GM19238 (cell line): ENCODE measurements around the gene EGLN3.

Experiments used
- DNase-seq: peaks from one replicate; pipeline ENCODE4 v3.0.0; 2011; ENCODE audit warnings: low spot score; ENCODE audit not compliant: insufficient read length

EGLN3 gene

DNA sequence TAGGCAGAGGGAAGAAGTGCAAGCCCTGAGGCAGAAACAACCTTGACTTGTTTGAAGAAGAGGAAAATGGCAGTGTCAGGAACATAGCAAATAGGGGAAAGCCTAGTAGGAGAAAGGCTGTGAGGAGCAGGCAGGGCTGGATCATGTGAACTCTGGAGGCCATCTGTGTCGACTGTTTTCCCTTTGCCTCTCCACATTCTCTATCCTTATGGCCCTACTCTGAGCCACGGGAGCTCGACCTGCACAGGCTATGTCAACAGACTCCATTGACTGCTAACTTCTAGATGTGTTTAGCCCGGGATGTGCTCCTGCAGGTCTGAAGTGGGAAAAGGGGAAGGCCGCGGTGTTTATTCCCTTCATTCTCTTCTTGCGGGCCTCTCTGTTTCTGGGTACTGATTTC is 35.2 kb downstream of the EGLN3 start:
- DNase-seq = no peak

DNA sequence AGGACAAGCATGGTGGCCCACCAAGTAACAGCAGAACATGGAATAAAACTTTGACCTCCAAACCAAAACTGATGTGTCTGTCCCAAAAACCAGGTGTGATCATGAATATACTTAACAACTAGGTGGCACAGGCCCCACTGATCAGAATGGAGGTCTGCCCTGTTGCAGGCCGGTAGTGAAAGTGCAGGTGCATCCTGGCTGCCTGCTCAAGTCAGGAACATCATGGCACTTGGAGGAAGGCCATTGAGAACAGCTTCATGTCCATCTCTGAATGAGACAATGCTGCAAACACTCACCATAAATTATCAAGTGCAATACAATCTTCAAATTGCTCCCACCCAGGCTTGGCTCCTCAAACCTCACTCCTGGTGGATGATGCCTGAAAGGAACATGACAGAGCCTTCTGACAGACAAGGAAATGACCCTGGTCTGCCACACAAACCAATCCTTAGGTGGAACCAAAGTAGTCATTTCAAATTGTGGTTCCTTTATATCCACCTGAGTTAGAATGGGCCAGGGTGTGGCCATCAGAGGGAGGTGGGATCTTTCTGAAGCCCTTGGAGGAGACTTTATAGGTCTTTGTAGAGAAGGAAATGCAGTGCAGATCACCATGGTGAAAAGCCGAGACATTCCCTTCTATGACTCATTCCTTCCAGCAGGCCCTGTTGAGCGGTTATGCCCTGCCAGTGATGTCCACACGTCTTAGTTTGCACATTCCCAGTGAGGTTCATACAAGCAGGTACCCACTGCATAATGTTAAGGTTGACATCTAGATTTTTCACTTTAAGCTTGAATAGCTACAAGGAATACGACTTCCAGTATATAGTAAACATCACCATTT is 36.0 kb downstream of the EGLN3 start:
- no peak for DNase-seq

DNA sequence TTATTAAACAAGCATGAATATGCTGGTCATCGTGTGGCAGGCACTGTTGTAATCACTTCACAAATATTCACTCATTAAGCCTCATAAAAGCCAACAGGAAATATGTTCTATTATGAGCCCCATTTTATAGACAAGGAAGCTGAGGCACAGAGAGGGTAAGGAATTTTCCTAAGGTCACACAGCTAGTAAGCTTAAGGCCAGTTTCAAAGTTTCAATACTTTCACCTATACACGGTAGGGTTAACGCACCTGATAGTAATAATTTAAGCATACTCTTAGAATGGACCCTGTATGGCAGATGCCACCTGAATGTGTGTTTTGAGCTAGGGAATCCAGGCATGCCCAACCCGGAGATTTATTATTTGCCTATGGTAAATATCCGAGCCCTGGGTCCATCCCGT is 39.8 kb downstream of the EGLN3 start:
- no peak for DNase-seq

DNA sequence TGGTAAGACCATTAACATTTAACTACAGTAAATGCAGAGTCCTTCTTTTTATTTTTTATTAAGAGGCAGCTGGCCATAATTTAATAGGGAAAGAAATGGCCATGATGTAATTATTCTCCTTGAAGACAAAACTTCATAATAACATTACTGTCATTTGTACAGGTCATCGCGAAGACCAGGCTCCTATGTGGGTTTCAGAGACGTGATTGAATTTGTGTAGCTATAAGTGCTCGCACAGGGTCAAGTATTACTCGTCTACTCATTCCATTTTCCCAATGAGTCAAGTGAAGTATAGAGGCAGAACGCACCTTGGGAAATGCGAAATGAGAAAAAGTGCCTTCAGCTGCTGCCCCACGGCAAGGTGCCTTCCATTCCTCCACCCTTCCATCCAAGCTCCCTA is 40.4 kb downstream of the EGLN3 start:
- DNase-seq = no peak

DNA sequence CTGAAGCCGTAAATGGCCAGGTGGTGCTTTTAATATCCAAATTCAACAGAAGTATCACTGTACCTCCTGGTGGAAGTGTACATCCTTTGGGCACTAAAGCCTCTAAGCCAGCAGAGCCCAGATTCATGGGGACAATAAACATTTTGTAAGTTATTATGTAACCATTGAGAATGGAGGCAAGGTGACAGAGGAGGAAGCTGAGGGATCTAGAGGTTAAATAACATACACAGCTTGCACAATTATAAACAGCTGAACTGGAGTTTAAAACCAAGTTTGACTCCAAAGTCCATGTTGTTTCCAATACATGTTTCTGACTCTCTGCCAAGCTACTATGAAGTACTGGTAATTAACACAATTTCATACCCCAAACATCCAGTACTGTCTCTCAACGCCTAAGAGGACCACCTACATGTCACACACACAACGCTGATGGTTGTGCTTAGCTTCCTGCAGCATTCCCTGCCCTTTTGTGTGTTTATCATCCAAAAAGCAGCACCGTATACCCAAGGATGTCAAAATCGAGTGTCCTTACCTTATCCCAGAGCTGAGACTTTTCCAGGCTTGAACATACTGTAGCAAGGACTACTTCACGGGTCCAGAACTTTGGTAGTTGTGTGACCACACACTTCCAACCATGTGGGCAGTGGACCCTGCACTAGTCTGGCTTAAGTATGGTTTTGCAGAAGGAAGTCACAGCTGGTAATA is 41.3 kb downstream of the EGLN3 start:
- DNase-seq = no peak

DNA sequence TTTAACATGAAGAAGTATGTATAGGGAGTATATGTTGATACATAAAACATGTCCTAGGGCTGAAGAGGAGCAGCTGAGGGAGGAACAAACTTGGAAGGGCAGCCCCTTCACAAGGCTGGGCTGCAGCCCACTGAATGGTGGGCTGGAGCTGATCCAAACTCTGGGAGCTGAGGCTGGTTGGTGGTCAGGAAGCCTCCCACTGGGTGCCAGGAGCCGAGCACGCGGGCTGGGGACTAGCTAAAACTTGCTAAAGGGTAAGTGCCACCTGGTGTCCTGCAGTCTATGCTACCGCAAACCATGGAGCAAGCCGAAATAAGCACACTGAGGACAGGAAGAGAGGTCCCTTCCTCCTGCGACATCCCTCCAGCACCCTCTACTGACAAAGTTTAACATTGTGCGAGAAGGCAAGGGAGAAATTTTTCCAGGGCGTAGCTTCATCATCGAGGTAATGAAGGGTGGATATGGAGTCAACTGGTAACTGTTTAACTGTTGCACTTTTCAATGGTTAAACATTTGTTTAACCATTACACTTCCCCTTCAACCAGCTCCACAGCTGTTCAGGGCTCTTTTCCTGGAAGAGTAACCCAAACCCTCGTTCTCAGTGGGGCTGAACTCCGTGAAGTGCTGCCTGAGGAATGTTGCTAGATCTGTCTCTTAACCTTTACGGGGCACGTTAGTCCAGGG is 42.2 kb downstream of the EGLN3 start:
- no peak for DNase-seq

DNA sequence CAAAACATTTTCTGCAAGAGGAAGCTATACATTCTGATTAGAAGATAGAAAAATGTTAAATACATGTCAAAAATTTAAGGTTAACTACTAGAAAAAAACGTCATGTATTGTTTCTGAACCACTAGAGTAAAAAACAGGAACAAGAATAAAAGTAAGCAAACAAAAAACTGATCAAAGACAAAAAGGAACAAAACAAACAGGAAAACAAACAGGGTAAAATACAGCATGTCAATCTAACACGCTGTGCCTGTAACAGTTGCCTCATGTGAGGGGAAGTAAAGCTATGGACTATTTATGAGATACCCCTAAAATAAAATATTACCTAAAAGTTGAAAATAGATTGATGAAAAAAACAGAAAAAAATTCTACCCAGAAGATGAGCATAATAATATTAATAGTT is 43.9 kb downstream of the EGLN3 start:
- DNase-seq = no peak

DNA sequence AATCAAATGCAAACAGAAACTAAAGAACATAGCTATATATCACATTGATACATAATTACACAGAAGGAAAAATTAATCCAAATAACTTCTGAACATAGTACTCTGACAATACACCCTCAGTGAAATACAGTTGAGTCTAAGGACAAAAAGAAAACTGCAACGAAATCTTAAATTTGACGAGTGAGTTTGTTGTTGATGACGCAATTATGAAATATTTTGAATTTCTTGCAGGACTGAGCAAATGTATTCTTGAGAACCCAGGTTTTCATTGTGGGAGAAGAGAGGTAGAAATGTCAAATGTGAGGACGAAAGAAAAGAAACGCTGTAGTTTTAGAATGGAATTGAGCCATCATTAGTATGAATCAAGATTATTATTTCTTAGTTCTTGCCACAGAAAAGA is 46.3 kb downstream of the EGLN3 start:
- no peak for DNase-seq

DNA sequence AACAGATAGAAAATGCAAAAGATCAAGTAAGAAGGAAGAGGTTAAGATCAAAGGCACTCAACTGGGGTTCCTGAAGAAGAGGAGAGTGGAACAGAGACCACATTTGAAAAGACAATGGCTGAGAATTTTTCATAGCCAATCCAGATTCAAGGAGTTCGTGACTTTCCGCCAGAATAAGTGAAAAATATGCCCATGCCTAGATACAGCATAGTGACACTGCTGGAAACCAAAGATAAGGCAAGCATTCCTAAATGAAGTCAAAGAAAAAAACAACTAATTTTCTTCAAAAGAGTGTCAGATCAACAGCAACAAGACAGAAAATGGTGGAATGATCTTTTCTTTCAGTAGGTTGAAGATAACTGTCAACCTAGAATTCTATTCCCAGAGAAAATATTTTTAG is 47.5 kb downstream of the EGLN3 start:
- DNase-seq = no peak

DNA sequence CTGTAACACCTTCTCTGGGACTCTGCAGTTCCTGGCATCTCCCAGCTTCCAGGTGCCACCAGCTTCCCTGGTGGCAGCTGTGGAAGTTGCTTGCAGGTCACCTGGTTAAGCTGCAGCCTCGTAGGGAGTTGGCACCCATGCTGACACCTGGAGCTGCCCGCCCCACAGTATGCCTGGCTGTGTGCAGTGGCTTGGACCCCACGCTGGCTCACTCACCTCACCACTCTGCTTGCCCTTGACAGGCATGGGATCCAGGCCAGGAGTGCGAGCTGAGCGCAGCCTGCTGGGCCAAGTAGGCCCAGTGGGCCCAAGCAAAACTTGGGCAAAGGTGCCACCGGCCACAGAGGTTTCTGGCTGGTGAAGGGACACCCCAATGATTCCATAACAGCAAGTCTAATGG is 48.5 kb downstream of the EGLN3 start:
- no peak for DNase-seq

DNA sequence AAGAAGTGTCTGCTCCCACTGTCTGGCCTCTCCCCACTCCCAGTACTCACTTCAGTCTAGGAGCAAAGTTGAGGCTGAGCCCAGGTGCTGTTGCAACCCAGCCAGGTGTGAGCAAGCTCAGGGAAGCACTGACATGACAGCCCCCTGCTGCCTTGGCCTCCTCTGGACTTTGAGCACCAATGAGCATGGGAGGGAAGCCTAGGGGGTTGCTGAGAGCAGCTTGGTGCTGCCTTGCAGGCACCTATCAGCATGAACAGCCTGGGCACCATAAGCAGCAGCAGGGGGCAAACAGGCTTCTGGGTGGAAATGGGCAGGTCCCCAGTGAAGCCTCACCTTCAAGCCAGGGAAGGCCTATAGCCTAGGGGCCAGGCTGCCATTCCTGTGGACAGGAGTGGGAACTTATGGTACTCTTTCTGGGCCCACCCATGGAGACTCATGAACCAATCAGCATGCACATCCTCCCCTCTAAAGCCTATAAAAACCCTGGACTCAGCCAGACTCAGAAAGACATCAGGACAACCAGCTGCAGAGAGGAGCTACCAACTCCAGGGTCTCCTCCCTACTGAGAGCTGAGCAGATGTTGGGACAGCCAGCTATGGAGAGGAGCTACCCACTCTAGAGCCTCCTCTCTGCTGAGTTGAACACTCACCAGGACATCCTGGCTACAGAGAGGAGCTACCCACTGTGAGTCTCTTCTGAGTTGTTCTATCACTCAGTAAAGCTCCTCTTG is 49.3 kb downstream of the EGLN3 start:
- no peak for DNase-seq

DNA sequence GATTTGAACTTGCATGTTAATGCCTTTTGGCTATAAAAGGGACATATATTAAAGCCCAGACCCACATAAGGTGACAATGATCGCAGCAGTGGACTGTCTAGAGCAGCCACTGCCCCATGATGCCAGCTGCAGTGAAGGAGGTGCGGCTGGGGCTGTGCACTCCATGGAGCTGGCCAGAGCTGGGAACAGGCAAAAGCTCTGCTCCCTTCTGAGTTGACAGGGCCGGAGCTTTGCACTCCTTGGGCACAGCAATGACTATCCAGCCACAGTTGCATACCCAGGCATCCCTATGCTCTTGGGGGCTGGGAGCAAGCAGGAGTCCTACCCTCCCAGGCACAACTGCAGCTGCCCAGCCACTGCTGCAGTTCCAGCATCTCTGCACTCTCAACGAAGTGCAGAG is 50.2 kb downstream of the EGLN3 start:
- no peak for DNase-seq

DNA sequence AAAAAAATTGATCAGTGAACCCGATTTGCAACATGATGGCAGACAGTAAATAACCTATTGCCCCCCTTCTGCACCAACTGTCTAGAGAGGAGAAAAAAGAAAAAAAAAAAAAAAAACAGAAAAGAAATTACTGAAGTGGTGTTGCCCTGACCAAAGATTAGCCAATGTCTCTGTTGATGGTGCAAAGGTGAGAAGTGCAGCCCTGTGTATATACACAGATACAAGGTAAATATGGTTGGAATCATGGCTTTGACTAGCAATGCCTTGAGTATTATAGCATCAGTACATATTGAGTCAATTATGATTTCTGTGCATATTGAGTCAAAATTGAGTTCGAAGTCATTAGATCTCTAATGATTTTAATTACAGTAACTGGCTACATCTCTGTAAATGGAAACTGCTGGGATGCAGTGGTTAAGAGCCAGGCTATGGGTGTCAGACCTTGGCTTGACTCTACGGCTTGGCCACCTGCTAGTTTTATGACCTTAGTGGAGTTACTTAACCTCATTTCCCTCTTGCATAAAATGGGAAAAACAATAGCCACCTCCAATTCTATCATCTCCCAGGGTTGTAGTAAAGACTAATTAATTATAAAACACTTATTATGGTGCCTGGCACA is 51.0 kb downstream of the EGLN3 start:
- no peak for DNase-seq

DNA sequence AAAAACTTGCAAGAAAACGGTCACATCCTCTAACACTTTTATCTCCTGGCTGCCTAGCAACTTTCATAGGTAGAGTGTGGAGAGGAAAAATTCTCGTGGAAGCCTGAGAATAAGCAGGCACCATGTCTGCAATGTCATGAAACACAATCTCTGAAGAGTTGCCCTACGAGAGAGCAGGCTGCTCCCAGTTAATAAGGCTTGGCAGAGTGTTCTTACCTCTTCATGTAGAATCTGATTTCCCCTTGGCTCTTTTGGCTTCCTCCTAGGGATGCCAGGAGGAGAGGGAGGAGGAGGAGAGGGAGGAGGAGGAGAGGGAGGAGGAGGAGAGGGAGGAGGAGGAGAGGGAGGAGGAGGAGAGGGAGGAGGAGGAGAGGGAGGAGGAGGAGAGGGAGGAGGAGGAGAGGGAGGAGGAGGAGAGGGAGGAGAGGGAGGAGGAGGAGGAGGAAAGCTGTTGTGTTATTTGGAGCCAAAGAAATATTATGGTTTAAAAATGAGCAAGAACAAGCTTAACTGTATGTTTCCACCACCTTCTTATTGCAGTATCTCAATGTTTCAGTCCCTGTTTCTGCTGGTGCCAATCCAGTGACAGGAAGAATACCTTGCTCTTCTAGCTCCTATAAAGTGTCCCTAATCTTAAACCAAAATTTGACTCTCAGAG is 52.9 kb downstream of the EGLN3 start:
- DNase-seq = no peak

DNA sequence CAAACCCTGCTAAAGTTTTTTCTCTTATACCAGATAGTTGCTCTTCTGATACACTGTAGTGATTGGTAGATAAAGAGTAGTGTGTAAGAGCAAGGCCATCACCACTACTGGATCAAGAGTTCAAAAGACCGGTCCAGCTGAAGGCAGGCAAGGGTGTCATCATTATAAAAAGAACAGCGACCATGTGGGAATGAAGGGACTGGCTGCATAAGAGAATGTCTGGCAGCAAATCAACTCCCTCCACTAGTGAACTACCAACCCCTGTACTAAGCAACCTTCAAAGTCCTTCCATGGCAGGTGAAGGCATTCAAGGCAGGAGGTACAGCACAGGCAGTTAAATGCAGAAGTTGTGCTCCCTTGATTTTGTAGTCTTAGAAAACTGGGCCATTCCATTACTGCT is 53.5 kb downstream of the EGLN3 start:
- no peak for DNase-seq

DNA sequence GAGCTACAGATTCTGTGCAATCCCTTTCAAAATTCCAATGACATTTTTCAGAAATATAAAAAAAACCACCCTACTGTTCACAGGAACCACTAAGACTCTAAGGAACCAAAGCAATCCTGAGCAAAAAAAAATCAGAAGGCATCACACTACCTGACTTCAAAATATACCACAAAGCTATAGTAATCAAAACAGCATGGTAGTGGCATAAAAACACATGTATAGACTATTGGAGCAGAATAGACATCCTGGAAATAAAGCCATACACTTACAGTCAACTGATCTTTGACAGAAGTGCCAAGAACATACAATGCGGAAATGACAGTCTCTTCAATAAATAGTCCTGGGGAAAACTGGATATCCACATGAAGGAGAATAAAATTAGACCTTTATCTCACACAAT is 56.5 kb downstream of the EGLN3 start:
- DNase-seq = no peak

DNA sequence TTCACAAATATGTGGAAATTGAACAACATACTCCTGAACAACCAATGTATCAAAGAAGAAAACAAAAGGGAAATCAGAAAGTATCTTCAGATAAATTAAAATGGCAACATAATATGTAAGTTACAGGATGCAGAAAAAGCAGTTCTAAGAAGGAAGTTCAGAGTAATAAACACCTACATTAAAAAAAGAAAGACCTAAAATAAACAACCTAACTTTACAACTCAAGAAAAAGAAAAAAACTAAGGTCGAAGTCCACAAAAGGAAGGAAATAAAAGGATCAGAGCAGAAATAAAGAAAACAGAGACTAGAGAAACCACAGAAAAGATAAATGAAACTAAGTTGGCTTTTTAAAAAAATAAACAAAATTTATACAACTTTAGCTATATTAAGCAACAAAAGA is 59.2 kb downstream of the EGLN3 start:
- no peak for DNase-seq

DNA sequence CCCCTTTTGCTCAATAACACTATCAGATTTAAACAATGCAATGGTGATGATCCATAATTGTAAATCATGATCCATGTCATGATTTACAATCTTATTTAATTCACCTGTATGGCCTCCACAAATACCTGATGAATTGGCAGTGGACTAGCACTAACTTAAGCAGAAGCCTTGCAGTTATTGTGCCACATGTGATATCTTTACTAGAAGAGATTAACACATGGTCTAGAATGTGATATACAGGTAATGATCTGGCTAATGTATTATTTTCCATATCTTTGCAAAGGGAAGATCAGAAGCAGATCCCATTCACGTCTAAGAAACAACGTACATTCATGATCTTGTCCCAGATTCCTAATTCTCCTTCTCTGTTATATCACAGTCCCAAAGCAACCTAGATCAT is 66.0 kb downstream of the EGLN3 start:
- no peak for DNase-seq

DNA sequence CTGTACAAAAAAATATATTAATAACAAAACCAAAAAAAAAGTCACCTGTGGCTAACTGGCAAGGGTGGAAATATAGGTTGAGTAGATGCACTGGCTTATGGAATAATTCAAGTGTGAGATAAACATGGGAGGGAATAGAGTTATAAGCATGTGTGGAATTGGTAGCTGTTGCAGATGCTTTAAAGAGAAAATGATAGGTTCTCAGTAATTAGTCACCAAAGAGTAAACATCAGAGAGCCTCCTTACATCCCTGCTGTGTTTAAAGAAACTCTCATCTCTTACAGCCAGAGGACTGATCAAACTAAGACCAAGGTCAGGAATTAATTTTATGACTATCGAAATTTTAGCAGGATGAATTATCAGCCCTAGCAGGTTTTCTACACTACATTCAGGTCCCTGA is 70.5 kb downstream of the EGLN3 start:
- DNase-seq = no peak

DNA sequence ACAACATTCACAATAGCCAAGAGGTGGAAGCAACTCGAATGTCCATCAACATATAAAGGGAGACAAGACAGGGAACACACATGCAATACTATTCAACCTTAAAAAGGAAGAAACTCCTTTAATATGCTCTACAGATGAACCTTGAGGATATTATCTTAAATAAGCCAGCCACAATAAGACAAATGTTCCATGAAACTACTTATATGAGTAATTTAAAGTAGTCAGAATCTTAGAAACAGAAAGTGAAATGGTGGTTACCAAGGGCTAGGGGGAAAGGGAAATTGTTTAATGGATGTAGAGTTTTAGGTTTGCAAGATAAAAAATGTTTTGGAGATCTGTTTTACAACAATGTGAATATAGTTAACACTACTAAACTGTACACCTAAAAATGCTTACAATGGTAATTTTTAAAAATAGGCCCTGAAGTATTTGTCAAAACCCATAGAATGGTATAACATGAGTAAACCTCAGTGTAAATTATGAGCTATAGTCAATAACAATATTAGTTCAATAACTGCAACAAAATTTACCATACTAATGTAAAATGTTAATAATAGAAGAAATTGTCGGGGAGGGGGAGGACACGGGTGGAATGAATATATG is 71.1 kb downstream of the EGLN3 start:
- DNase-seq = no peak
